ENCODE results near the gene HTR3B.

Gene HTR3B

DNA sequence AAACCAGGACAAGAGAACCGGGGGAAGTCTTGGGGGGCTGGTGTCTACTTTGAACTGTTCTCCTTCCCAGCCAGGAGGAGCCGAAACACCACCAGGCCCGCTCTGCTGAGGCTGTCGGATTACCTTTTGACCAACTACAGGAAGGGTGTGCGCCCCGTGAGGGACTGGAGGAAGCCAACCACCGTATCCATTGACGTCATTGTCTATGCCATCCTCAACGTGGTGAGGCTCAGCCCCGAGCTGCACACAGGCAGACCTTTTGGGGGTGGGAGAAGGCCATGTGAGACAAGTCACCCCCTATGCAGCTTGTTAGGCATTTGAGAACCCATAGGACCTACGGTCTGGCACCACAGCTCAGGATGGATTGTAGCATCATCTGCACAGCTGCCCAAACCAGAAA lies 73.1 kb downstream of the HTR3B start:
- ChIA-PET CTCF (interaction anchor here (0.9 kb wide), 1 partner anchor 8 kb away, joined by 3 read pairs; no protein-coding TSS in a partner anchor), POLR2A (no interaction called here)
- TF ChIP-seq, protein P1, sequence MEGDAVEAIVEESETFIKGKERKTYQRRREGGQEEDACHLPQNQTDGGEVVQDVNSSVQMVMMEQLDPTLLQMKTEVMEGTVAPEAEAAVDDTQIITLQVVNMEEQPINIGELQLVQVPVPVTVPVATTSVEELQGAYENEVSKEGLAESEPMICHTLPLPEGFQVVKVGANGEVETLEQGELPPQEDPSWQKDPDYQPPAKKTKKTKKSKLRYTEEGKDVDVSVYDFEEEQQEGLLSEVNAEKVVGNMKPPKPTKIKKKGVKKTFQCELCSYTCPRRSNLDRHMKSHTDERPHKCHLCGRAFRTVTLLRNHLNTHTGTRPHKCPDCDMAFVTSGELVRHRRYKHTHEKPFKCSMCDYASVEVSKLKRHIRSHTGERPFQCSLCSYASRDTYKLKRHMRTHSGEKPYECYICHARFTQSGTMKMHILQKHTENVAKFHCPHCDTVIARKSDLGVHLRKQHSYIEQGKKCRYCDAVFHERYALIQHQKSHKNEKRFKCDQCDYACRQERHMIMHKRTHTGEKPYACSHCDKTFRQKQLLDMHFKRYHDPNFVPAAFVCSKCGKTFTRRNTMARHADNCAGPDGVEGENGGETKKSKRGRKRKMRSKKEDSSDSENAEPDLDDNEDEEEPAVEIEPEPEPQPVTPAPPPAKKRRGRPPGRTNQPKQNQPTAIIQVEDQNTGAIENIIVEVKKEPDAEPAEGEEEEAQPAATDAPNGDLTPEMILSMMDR (IDR thresholded peaks at IDR 0.05; ENCODE audit: insufficient read depth, low read length, missing control alignments), result no peak
- no peak overlapping the region for H3K4me3 ChIP-seq (ENCODE audit: low read depth, low read length)
- DNase-seq (ENCODE audit: low read depth, low spot score), result no peak

GRCh38 chr11:113979431-113979830 lies 74.8 kb downstream of the HTR3B start:
- ChIA-PET CTCF (interaction anchor here (1.1 kb wide), 1 partner anchor 13 kb away, joined by 4 read pairs; no protein-coding TSS in a partner anchor), POLR2A (no interaction called here)
- H3K4me3 ChIP-seq (ENCODE audit: low read depth, low read length), result no peak overlapping the region
- DNase-seq (ENCODE audit: low read depth, low spot score), result no peak
- TF ChIP-seq, protein P1 (IDR thresholded peaks at IDR 0.05; ENCODE audit: insufficient read depth, low read length, missing control alignments), result no peak

DNA sequence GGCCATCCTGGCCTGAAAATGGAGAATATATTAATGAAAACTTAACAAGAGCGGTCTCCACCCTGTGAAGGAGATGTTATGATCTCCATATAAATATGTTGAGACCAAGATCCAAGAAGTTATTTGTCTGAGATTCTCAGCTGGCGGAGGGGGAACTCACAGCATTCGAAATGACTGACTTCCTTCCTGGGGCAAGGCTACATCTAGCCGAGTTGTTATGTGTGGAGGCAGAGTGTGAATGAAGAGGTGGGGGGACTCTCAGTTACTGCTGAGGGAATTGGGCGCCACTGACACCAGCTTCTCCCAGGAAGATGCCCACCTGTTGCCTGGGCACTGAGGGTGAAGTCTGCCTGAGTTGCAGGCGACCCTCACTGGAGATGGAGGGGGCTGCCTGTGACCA lies 76.2 kb downstream of the HTR3B start:
- CTCF ChIA-PET, result interaction anchor here (1.1 to 1.3 kb wide), 2 partner anchors 12 to 281 kb away, joined by 3 to 4 read pairs; no protein-coding TSS in a partner anchor
- no peak for DNase-seq (ENCODE audit: low read depth, low spot score)
- no peak overlapping the region for H3K4me3 ChIP-seq (ENCODE audit: low read depth, low read length)
- TF ChIP-seq, protein P1 (IDR thresholded peaks at IDR 0.05; ENCODE audit: insufficient read depth, low read length, missing control alignments), result no peak
- POLR2A ChIA-PET, result no interaction called here

DNA sequence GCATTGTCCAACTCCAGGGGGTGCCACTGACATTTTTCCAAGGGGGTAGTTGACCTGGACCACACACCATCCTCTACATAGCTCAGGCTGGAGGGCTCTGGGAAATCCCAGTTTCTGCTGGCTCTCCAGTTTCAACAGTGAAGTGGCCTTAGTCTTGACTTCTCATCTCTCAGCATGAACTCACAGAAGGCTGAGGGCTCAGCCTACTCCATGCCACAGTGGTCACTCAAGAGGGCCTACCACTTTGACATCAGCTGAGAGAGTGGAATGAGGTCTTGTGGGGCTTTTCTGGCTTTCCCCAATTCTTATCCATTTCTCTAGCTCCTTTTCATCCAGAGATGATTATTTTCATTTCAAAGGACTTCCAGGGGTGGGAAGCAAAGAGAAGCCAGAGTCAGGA lies 77.7 kb downstream of the HTR3B start:
- CTCF ChIA-PET, result no interaction called here
- DNase-seq (ENCODE audit: low read depth, low spot score), result no peak
- no peak overlapping the region for H3K4me3 ChIP-seq (ENCODE audit: low read depth, low read length)
- POLR2A ChIA-PET, result no interaction called here
- TF ChIP-seq, protein P1 (IDR thresholded peaks at IDR 0.05; ENCODE audit: insufficient read depth, low read length, missing control alignments), result no peak

GRCh38 chr11:113984781-113985180 lies 80.2 kb downstream of the HTR3B start:
- ChIA-PET POLR2A (no interaction called here), CTCF (interaction anchor here (1.4 to 1.9 kb wide), 2 partner anchors 10 to 277 kb away, joined by 4 to 5 read pairs; no protein-coding TSS in a partner anchor)
- TF ChIP-seq, protein P1 (IDR thresholded peaks at IDR 0.05; ENCODE audit: insufficient read depth, low read length, missing control alignments), result no peak
- H3K4me3 ChIP-seq (ENCODE audit: low read depth, low read length), result no peak overlapping the region
- DNase-seq (ENCODE audit: low read depth, low spot score), result no peak

GRCh38 chr11:113985906-113986305 lies 81.3 kb downstream of the HTR3B start:
- H3K4me3 ChIP-seq (ENCODE audit: low read depth, low read length), result no peak overlapping the region
- ChIA-PET CTCF (interaction anchor here (1.4 to 1.9 kb wide), 3 partner anchors 9 to 276 kb away, joined by 3 to 5 read pairs (median 4); no protein-coding TSS in a partner anchor), POLR2A (no interaction called here)

More at GRCh38 chr11:113985906-113986305, 81.3 kb downstream of the HTR3B start:
- TF ChIP-seq, protein P1 (IDR thresholded peaks at IDR 0.05; ENCODE audit: insufficient read depth, low read length, missing control alignments), result no peak
- DNase-seq (ENCODE audit: low read depth, low spot score), result no peak

Data from AG04449 (cell line).